K562 (cell line): ENCODE results near the gene IL2RG. TPM values are rescaled to one million over a fixed set of nuclear protein-coding genes. Genes with fewer than 3 reads are reported as not detected.

Source experiments
- ARID1B ChIP-seq: fragments of 450-650 bp; IDR thresholded peaks from 2 replicates; pipeline ENCODE4 v1.6.1; 2016; ENCODE audit warnings: antibody characterized with exemption, mild to moderate bottlenecking, inconsistent platforms
- CBFA2T2 ChIP-seq: fragments of 450-650 bp; conservative IDR thresholded peaks from 2 replicates; pipeline ENCODE4 v1.6.1; 2017; ENCODE audit warnings: mild to moderate bottlenecking
- KLF10 ChIP-seq: fragments of 250-450 bp; sonication (Bioruptor Pico); IDR thresholded peaks from 2 replicates; pipeline ENCODE4 v1.6.1; 2021; ENCODE audit warnings: matching md5 sums
- MYBL2 ChIP-seq, 2 experiments: fragments of 450-650 bp in 1 of 2; sonication (generic) in 1 of 2; formaldehyde crosslinking in 1 of 2; IDR thresholded peaks; 2 replicates each; pipeline versions ENCODE4 v1.6.1 to v1.8.1; 2017 to 2022; ENCODE audit warnings: borderline replicate concordance in 1 of 2, inconsistent platforms in 1 of 2, low read depth in 1 of 2, mild to moderate bottlenecking in 1 of 2, missing genetic modification reagents in 1 of 2, moderate library complexity in 1 of 2
- NCOR1 ChIP-seq: fragments of 450-650 bp; IDR thresholded peaks from 2 replicates; pipeline ENCODE4 v1.6.1; 2016; ENCODE audit warnings: mild to moderate bottlenecking, moderate library complexity
- SAP30 ChIP-seq: fragments of 200-600 bp; sonication (generic); IDR thresholded peaks from 2 replicates; pipeline ENCODE4 v1.6.1; 2012; ENCODE audit warnings: borderline replicate concordance, low read depth, mild to moderate bottlenecking, moderate library complexity, low read length, control low read depth, inconsistent platforms; ENCODE audit not compliant: insufficient read depth, poor library complexity, severe bottlenecking
- TBL1XR1 ChIP-seq, 2 experiments: IDR thresholded peaks; 2 replicates each; pipeline ENCODE4 v1.6.1; 2012; ENCODE audit warnings: improper control_type of control experiment in 2 of 2, low read length in 2 of 2, mild to moderate bottlenecking in 1 of 2
- TEAD2 ChIP-seq: fragments of 450-650 bp; IDR thresholded peaks from 2 replicates; pipeline ENCODE4 v1.6.1; 2016; ENCODE audit warnings: missing genetic modification characterization, control low read depth, missing compliant biosample characterization
- ZBTB7A ChIP-seq: IDR thresholded peaks from 2 replicates; pipeline ENCODE4 v1.6.1; 2011; ENCODE audit warnings: low read depth, mild to moderate bottlenecking, low read length, moderate library complexity, borderline replicate concordance; ENCODE audit not compliant: control insufficient read depth
- ZNF584 ChIP-seq: fragments of 200-800 bp; sonication (Bioruptor generic); IDR thresholded peaks from 2 replicates; pipeline ENCODE4 v1.6.1; 2016; ENCODE audit warnings: low read depth, mild to moderate bottlenecking, missing genetic modification characterization, missing compliant biosample characterization
- ZNF586 ChIP-seq: fragments of 450-650 bp; formaldehyde crosslinking; conservative IDR thresholded peaks from 2 replicates; pipeline ENCODE4 v1.4.0; 2020; ENCODE audit warnings: mild to moderate bottlenecking, moderate library complexity
- polyA plus RNA-seq, 8 experiments: library from polyadenylated mRNA; depleted of rRNA in 4 of 8; stranded (reverse) in 5 of 8; unstranded in 3 of 8; fragments of >200 nt; fragmentation: Nextera tagmentation in 2 of 8; fragmentation: Illumina TruSeq in 1 of 8; extraction: Ambion mirVana in 2 of 8; extraction: Trizol in 1 of 8; gene quantifications; 2 replicates each; pipeline versions ENCODE4 v1.2.1 to v1.2.3, GENCODE V29; 2011 to 2014; ENCODE audit warnings: inconsistent platforms in 1 of 8, missing spikeins in 1 of 8
- total RNA-seq, 7 experiments: library from RNA; depleted of rRNA in 6 of 7; stranded (reverse); fragments of >200 nt in 6 of 7; fragmentation: Illumina TruSeq in 2 of 7; extraction: Trizol in 2 of 7; gene quantifications; 2 replicates each; pipeline versions ENCODE4 v1.2.1 to v1.2.3, GENCODE V29; 2011 to 2021; ENCODE audit warnings: low replicate concordance in 1 of 7
- TF ChIP-seq, protein P1 (sequence below), 2 experiments: fragments of 450-650 bp; conservative IDR thresholded peaks; 2 replicates each; pipeline ENCODE4 v1.6.1; 2017; ENCODE audit warnings: mild to moderate bottlenecking in 2 of 2, moderate library complexity in 2 of 2
- TF ChIP-seq, protein P2 (sequence below), 2 experiments: IDR thresholded peaks; 2 replicates each; pipeline ENCODE4 v1.6.1; 2012; ENCODE audit warnings: improper control_type of control experiment in 2 of 2, low read depth in 2 of 2, low read length in 2 of 2, borderline replicate concordance in 1 of 2
- TF ChIP-seq, protein P3 (sequence below): fragments of 250-450 bp; sonication (Bioruptor Pico); IDR thresholded peaks from 2 replicates; pipeline ENCODE4 v1.8.0; 2021; ENCODE audit warnings: mild to moderate bottlenecking, moderate library complexity
- TF ChIP-seq, protein P4 (sequence below): fragments of 250-450 bp; sonication (Bioruptor Pico); IDR thresholded peaks from 2 replicates; pipeline ENCODE4 v1.5.0; 2020; ENCODE audit warnings: mild to moderate bottlenecking
- TF ChIP-seq, protein P5 (sequence below), 2 experiments: fragments of 450-650 bp; IDR thresholded peaks; 2 replicates each; pipeline ENCODE4 v1.6.1; 2016

IL2RG gene
- total and polyA plus RNA-seq, 9 of the 15 experiments (the other 6 are each of a cell fraction or from before 2014, with no cell fraction given) = 5.5 to 55.4 (median 19.7) TPM

DNA sequence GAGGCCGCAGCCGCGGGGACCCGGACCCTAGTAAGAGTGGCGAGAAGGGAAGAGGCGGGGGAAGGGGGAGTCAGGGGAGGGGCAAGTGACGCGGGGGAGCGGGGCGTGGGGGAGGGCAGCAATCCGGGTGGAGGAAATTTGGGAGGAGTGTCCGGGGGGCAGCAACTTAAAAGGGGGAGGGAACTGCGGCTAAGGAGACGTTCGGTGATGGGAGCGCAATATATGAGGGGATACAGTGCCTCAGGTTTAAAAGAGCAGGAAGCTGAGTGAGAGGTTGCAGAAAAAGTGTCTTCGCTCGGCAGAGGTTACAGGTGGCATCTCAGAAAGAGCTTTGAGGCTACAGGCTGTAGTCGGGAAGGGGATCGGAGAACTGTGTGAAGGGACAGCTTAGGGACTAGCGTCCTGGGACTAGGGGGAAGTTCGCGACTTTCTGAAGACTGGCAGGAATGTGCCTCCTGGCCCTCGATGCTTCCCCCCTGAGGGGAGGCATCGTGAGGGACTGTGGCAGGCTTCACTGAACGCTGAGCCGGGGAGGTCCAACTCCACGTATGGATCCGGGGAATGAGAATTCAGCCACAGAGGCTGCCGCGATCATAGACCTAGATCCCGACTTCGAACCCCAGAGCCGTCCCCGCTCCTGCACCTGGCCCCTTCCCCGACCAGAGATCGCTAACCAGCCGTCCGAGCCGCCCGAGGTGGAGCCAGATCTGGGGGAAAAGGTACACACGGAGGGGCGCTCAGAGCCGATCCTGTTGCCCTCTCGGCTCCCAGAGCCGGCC, 15.2 kb downstream of the IL2RG start (continued):
- TF ChIP-seq NCOR1 (no peak), CBFA2T2 (no peak), ARID1B (0 out of 2 replicates have a peak, but pooled peaks have one; percentile 10), ZNF584 (CRISPR knock-in tag) (no peak), MYBL2 (IDR thresholded peaks at IDR 0.05; ENCODE audit: low read depth) (no peak), MYBL2 (CRISPR knock-in tag; IDR thresholded peaks at IDR 0.05; ENCODE audit: borderline replicate concordance) (no peak), ZBTB7A (0 out of 2 replicates have a peak, but pooled peaks have one; percentile 41), KLF10 (CRISPR knock-in tag) (no peak), ZNF586 (CRISPR knock-in tag) (no peak), SAP30 (no peak), TEAD2 (tag) (no peak), TBL1XR1 (IDR thresholded peaks at IDR 0.05; ENCODE audit: low read length in 2 of 2) (no peak)
- TF ChIP-seq, protein P1, sequence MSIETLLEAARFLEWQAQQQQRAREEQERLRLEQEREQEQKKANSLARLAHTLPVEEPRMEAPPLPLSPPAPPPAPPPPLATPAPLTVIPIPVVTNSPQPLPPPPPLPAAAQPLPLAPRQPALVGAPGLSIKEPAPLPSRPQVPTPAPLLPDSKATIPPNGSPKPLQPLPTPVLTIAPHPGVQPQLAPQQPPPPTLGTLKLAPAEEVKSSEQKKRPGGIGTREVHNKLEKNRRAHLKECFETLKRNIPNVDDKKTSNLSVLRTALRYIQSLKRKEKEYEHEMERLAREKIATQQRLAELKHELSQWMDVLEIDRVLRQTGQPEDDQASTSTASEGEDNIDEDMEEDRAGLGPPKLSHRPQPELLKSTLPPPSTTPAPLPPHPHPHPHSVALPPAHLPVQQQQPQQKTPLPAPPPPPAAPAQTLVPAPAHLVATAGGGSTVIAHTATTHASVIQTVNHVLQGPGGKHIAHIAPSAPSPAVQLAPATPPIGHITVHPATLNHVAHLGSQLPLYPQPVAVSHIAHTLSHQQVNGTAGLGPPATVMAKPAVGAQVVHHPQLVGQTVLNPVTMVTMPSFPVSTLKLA (conservative IDR thresholded peaks at IDR 0.05) = no peak; a peak in 1 of 4 replicates
- TF ChIP-seq, protein P2, sequence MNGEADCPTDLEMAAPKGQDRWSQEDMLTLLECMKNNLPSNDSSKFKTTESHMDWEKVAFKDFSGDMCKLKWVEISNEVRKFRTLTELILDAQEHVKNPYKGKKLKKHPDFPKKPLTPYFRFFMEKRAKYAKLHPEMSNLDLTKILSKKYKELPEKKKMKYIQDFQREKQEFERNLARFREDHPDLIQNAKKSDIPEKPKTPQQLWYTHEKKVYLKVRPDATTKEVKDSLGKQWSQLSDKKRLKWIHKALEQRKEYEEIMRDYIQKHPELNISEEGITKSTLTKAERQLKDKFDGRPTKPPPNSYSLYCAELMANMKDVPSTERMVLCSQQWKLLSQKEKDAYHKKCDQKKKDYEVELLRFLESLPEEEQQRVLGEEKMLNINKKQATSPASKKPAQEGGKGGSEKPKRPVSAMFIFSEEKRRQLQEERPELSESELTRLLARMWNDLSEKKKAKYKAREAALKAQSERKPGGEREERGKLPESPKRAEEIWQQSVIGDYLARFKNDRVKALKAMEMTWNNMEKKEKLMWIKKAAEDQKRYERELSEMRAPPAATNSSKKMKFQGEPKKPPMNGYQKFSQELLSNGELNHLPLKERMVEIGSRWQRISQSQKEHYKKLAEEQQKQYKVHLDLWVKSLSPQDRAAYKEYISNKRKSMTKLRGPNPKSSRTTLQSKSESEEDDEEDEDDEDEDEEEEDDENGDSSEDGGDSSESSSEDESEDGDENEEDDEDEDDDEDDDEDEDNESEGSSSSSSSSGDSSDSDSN (IDR thresholded peaks at IDR 0.05; ENCODE audit: borderline replicate concordance in 1 of 2, low read depth in 2 of 2, low read length in 2 of 2) = no peak
- TF ChIP-seq, protein P3, sequence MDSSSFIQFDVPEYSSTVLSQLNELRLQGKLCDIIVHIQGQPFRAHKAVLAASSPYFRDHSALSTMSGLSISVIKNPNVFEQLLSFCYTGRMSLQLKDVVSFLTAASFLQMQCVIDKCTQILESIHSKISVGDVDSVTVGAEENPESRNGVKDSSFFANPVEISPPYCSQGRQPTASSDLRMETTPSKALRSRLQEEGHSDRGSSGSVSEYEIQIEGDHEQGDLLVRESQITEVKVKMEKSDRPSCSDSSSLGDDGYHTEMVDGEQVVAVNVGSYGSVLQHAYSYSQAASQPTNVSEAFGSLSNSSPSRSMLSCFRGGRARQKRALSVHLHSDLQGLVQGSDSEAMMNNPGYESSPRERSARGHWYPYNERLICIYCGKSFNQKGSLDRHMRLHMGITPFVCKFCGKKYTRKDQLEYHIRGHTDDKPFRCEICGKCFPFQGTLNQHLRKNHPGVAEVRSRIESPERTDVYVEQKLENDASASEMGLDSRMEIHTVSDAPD (CRISPR knock-in tag) = no peak
- TF ChIP-seq, protein P4, sequence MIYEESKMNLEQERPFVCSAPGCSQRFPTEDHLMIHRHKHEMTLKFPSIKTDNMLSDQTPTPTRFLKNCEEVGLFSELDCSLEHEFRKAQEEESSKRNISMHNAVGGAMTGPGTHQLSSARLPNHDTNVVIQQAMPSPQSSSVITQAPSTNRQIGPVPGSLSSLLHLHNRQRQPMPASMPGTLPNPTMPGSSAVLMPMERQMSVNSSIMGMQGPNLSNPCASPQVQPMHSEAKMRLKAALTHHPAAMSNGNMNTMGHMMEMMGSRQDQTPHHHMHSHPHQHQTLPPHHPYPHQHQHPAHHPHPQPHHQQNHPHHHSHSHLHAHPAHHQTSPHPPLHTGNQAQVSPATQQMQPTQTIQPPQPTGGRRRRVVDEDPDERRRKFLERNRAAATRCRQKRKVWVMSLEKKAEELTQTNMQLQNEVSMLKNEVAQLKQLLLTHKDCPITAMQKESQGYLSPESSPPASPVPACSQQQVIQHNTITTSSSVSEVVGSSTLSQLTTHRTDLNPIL (CRISPR knock-in tag) = no peak
- TF ChIP-seq, protein P5, sequence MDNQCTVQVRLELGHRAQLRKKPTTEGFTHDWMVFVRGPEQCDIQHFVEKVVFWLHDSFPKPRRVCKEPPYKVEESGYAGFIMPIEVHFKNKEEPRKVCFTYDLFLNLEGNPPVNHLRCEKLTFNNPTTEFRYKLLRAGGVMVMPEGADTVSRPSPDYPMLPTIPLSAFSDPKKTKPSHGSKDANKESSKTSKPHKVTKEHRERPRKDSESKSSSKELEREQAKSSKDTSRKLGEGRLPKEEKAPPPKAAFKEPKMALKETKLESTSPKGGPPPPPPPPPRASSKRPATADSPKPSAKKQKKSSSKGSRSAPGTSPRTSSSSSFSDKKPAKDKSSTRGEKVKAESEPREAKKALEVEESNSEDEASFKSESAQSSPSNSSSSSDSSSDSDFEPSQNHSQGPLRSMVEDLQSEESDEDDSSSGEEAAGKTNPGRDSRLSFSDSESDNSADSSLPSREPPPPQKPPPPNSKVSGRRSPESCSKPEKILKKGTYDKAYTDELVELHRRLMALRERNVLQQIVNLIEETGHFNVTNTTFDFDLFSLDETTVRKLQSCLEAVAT (IDR thresholded peaks at IDR 0.05) = peak in 1 of 2 experiments; percentile 20; a peak in 1 of 4 replicates
